Measurements from ENCODE around the gene HOMER2.

DNA sequence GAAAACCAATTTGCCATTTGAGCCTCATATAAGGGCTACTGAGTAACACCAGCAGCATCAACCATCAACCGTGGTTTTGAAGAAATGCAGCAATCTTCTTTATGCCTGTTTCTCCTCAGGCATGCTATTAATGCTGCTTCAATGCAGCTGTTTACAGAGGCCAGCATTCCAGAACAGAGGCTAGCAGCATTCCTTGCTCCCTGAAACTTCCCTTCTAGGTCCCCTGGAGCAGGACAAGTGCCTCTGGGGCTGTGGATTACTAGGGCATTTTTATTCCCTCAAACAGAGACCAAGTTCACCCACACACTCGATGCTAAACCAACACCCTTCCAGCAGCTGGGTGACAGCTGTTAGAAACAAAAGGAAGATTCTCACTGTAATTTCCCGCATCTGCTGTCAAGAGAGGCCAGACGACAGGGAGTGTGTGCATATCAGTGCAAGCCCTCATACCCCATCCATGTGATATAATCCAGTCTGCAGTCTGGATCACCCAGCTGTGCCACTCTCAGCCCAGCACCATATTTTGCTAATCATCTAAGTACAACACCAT, 57.5 kb downstream of the HOMER2 start:
- TF ChIP-seq, protein P1, sequence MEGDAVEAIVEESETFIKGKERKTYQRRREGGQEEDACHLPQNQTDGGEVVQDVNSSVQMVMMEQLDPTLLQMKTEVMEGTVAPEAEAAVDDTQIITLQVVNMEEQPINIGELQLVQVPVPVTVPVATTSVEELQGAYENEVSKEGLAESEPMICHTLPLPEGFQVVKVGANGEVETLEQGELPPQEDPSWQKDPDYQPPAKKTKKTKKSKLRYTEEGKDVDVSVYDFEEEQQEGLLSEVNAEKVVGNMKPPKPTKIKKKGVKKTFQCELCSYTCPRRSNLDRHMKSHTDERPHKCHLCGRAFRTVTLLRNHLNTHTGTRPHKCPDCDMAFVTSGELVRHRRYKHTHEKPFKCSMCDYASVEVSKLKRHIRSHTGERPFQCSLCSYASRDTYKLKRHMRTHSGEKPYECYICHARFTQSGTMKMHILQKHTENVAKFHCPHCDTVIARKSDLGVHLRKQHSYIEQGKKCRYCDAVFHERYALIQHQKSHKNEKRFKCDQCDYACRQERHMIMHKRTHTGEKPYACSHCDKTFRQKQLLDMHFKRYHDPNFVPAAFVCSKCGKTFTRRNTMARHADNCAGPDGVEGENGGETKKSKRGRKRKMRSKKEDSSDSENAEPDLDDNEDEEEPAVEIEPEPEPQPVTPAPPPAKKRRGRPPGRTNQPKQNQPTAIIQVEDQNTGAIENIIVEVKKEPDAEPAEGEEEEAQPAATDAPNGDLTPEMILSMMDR (conservative IDR thresholded peaks at IDR 0.05; ENCODE audit: low read depth, low read length) = no peak
- no peak for TF ChIP-seq EZH2 (IDR thresholded peaks at IDR 0.05; ENCODE audit: low read length, unreplicated experiment)

Data from PC-3 (cell line).